Stimulated activated memory B cell treated with anti-CD40 and anti-IgM and Interleukin-4, amounts not matched to agents 10 μg/mL and 1 μg/mL and 100 μg/mL, for 72 hours (primary cell): ENCODE measurements around the gene SUV39H1.
"Not testable (repeated sequence)": the region's sequence is repeated elsewhere in the genome, so short reads cannot be mapped to it uniquely, and the experiment has no call there.

Experiments used
- ATAC-seq: fragments of 150-1000 bp; cut with Tn5 transposase; 2 replicates; pipeline ENCODE4 v1.10.0; 2021
- H3K27ac Mint-ChIP-seq: one replicate; pipeline ENCODE4 v1.8.0; 2022; ENCODE audit warnings: mild to moderate bottlenecking, mixed read lengths
- H3K27me3 Mint-ChIP-seq: one replicate; pipeline ENCODE4 v1.8.0; 2022; ENCODE audit warnings: mixed read lengths
- H3K36me3 Mint-ChIP-seq: one replicate; pipeline ENCODE4 v1.8.0; 2022; ENCODE audit warnings: mixed read lengths
- H3K4me1 Mint-ChIP-seq: one replicate; pipeline ENCODE4 v1.8.0; 2022; ENCODE audit warnings: mixed read lengths
- H3K4me3 Mint-ChIP-seq: one replicate; pipeline ENCODE4 v1.8.0; 2022; ENCODE audit warnings: mild to moderate bottlenecking, moderate library complexity, mixed read lengths
- H3K9me3 Mint-ChIP-seq: one replicate; pipeline ENCODE4 v1.8.0; 2022; ENCODE audit warnings: mixed read lengths

The SUV39H1 gene

DNA sequence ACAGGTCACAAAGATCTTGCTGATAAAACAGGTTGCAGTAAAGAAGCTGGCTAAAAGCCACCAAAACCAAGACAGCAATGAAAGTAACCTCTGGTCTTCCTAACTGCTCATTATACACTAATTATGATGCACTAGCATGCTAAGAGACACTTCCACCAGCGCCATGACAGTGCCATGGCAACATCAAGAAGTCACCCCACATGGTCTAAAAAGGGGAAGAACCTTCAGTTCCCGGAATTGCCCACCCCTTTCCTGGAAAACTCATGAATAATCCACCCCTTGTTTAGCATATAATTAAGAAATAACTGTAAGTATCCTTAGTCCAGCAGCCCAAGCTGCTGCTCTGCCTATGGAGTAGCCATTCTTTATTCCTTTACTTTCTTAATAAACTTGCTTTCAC is 16.1 kb upstream of the SUV39H1 start:
- Mint-ChIP-seq H3K27ac (peak overlapping the region; percentile 42), H3K4me1 (peaks cover 46% of the 10 kb centered on the region)
- not testable (repeated sequence) for H3K9me3 Mint-ChIP-seq, ATAC-seq, H3K36me3 Mint-ChIP-seq, H3K4me3 Mint-ChIP-seq, H3K27me3 Mint-ChIP-seq

DNA sequence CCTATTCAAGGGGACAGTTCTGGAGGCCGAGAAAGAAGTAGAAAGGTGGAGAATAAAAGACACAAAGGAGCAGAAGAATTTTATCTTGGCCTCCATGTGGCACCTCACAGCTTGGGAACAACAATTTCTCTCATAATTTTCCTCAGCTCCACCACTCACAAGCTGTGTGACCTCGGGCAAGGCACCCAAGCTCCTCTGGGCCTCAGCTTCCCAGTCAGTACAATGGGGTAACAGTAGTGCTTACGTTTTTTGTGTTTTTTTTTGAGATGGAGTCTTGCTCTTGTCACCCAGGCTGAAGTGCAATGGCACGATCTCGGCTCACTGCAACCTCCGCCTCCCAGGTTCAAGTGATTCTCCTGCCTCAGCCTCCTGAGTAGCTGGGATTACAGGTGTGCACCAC is 15.6 kb upstream of the SUV39H1 start:
- H3K27me3 Mint-ChIP-seq, H3K4me3 Mint-ChIP-seq, ATAC-seq, H3K9me3 Mint-ChIP-seq: not testable (repeated sequence)
- Mint-ChIP-seq H3K36me3 (peaks cover 13% of the 10 kb centered on the region), H3K27ac (peak overlapping the region; percentile 42), H3K4me1 (peaks cover 51% of the 10 kb centered on the region)

DNA sequence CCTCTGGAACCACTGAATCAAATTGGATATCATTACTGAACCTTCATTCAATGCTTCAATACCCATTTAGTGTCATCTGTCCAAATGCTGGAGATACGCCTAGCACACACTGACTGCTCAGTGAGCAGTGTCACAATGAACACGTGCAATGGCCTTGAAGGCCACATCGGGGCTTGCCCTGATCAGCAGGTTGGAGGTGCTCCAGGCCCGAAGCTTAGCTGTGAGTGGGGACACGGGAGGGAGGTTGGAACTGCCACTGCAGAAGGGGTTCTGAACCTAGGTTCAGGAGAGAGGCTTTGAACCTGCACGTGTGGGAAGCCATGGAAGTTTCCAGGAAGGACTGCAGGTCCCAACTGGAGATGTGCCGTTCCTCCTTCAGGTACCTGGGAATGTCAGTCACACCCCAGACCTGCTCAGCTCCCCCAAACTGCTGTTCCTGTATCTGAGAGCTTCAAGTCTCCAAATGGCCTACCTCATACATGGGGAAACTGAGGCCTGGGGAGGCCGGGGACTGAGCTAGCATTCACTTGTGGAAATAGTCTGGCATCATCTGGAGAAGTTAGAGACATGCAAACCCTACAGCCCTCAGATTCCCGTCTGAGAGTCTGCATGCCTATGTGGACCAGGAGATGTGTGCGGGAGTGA is 14.9 kb upstream of the SUV39H1 start:
- ATAC-seq: no peak

DNA sequence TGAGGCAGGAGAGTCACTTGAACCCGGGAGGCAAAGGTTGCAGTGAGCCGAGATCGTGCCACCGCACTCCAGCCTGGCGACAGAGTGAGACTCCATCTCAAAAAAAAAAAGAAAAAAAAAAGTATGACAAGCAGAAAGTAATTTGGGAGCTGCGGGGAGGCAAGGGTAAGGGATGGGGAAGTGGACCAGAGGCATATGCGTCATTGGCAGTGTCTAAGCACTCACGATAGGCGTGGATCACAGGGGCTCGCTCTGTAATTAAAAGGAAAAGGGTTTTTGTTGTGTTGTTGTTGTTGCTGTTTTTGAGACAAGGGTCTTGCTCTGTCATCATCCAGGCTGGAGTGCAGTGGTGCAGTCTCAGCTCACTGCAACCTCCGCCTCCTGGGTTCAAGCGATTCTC is 13.7 kb upstream of the SUV39H1 start:
- not testable (repeated sequence) for ATAC-seq, H3K4me3 Mint-ChIP-seq
- peaks cover 58% of the 10 kb centered on the region for H3K4me1 Mint-ChIP-seq

More for the DNA sequence above, 14.9 kb upstream of the SUV39H1 start:
- H3K9me3 Mint-ChIP-seq: no peaks in the 10 kb centered on the region
- H3K27ac Mint-ChIP-seq: peak overlapping the region; percentile 97
- peaks cover 58% of the 10 kb centered on the region for H3K4me1 Mint-ChIP-seq
- H3K27me3 Mint-ChIP-seq: no peaks in the 10 kb centered on the region
- peaks cover 20% of the 10 kb centered on the region for H3K36me3 Mint-ChIP-seq
- H3K4me3 Mint-ChIP-seq: no peak overlapping the region

DNA sequence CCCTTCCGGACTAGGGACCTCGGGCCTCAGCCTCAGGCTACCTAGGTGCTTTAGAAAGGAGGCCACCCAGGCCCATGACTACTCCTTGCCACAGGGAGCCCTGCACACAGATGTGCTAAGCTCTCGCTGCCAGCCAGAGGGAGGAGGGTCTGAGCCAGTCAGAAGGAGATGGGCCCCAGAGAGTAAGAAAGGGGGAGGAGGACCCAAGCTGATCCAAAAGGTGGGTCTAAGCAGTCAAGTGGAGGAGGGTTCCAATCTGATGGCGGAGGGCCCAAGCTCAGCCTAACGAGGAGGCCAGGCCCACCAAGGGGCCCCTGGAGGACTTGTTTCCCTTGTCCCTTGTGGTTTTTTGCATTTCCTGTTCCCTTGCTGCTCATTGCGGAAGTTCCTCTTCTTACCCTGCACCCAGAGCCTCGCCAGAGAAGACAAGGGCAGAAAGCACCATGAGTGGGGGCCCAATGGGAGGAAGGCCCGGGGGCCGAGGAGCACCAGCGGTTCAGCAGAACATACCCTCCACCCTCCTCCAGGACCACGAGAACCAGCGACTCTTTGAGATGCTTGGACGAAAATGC is 13.0 kb upstream of the SUV39H1 start, which contains the start of gene WAS:
Gene WAS, plus strand, starts transcription at position 389 of the 572 bp plus-strand sequence. Its CDS starts 55 bp downstream, at position 444.
- Mint-ChIP-seq H3K27ac (peak within 1 kb of the TSS; percentile 97), H3K36me3 (peaks cover 37% of the 10 kb centered on the region), H3K27me3 (no peaks in the 10 kb centered on the region), H3K4me3 (peak within 1 kb of the TSS; percentile 98), H3K9me3 (no peaks in the 10 kb centered on the region), H3K4me1 (peaks cover 53% of the 10 kb centered on the region)
- peak; percentile 94 for ATAC-seq

More for the DNA sequence above, 13.7 kb upstream of the SUV39H1 start:
- peak overlapping the region; percentile 97 for H3K27ac Mint-ChIP-seq
- H3K36me3 Mint-ChIP-seq: peaks cover 31% of the 10 kb centered on the region
- H3K9me3 Mint-ChIP-seq, H3K27me3 Mint-ChIP-seq: not testable (repeated sequence)

DNA sequence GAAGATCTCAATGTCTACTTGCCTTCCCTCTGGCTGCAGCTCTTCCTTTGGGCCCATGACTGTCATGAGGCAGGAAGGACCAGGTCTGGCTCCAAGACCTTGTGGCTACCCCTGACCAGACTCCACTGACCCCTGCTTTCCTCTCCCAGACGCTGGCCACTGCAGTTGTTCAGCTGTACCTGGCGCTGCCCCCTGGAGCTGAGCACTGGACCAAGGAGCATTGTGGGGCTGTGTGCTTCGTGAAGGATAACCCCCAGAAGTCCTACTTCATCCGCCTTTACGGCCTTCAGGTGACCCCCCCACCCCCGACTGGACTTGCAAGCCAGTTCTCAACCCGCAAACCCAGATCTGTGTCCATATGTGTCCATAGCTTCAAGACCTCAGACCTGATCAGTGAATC is 12.4 kb upstream of the SUV39H1 start:
- peak overlapping the region; percentile 98 for H3K4me3 Mint-ChIP-seq
- H3K36me3 Mint-ChIP-seq: peaks cover 37% of the 10 kb centered on the region
- peak overlapping the region; percentile 97 for H3K27ac Mint-ChIP-seq
- no peaks in the 10 kb centered on the region for H3K9me3 Mint-ChIP-seq
- no peak for ATAC-seq
- peaks cover 53% of the 10 kb centered on the region for H3K4me1 Mint-ChIP-seq
- H3K27me3 Mint-ChIP-seq: no peaks in the 10 kb centered on the region

DNA sequence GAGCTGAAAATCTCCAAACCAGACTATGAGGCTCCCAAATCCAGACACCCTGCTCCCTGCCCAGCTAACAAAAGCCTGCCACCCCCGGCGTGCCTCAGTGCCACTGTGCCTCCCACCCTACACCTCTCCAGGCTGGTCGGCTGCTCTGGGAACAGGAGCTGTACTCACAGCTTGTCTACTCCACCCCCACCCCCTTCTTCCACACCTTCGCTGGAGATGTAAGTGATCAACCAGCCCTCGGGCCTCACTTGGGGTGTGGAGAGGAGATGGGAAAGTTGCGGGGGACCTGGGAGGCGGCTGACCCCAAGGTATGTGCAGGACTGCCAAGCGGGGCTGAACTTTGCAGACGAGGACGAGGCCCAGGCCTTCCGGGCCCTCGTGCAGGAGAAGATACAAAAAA is 11.1 kb upstream of the SUV39H1 start:
- H3K9me3 Mint-ChIP-seq: no peaks in the 10 kb centered on the region
- no peaks in the 10 kb centered on the region for H3K27me3 Mint-ChIP-seq
- H3K4me1 Mint-ChIP-seq: peaks cover 52% of the 10 kb centered on the region
- ATAC-seq: no peak
- peaks cover 41% of the 10 kb centered on the region for H3K36me3 Mint-ChIP-seq
- H3K4me3 Mint-ChIP-seq: peak overlapping the region; percentile 98
- H3K27ac Mint-ChIP-seq: peak overlapping the region; percentile 97

DNA sequence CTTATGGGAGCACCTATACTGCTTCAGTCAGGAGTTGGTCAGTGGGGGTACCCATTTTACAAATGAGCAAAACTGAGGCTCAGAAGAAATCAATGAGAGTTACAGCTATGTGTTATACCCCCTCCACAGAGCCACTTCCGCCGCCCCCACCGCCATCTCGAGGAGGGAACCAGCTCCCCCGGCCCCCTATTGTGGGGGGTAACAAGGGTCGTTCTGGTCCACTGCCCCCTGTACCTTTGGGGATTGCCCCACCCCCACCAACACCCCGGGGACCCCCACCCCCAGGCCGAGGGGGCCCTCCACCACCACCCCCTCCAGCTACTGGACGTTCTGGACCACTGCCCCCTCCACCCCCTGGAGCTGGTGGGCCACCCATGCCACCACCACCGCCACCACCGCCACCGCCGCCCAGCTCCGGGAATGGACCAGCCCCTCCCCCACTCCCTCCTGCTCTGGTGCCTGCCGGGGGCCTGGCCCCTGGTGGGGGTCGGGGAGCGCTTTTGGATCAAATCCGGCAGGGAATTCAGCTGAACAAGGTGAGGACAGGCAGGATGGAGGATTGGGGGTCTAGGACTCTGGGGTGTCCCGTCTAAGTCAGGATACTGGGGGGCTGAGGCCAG is 7.9 kb upstream of the SUV39H1 start:
- H3K27me3 Mint-ChIP-seq: no peaks in the 10 kb centered on the region
- H3K9me3 Mint-ChIP-seq: no peaks in the 10 kb centered on the region
- H3K27ac Mint-ChIP-seq: no peak overlapping the region
- peaks cover 53% of the 10 kb centered on the region for H3K36me3 Mint-ChIP-seq
- ATAC-seq: no peak
- no peak overlapping the region for H3K4me3 Mint-ChIP-seq
- peaks cover 40% of the 10 kb centered on the region for H3K4me1 Mint-ChIP-seq

DNA sequence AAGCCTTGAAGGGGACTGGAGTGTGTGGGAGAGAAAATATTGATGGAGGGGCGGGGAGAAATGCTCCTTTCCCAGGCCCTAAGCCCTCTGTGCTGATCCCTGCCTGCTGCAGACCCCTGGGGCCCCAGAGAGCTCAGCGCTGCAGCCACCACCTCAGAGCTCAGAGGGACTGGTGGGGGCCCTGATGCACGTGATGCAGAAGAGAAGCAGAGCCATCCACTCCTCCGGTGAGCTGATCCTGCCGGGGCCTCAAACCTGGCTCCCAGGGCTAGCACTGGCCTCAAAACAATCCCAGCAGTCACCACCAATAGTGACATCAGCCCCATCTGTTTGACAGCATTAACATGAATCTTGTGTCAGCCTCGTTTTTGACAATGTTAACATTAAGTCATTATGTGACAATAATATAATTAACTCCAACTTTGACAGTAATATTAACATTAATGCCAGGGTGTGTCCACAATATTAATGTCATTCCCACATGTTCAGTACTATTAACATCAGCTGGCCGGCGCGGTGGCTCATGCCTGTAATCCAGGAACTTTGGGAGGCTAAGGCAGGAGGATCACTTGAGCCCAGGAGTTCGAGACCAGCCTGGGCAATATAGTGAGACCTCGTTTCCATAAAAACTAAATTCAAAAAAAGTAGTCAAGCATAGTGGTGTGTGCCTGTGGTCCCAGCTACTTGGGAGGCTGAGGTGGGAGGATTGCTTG is 7.2 kb upstream of the SUV39H1 start:
- Mint-ChIP-seq H3K27me3 (no peaks in the 10 kb centered on the region), H3K9me3 (no peaks in the 10 kb centered on the region), H3K4me3 (no peak overlapping the region), H3K4me1 (peaks cover 34% of the 10 kb centered on the region), H3K36me3 (peaks cover 53% of the 10 kb centered on the region), H3K27ac (no peak overlapping the region)
- ATAC-seq: no peak

DNA sequence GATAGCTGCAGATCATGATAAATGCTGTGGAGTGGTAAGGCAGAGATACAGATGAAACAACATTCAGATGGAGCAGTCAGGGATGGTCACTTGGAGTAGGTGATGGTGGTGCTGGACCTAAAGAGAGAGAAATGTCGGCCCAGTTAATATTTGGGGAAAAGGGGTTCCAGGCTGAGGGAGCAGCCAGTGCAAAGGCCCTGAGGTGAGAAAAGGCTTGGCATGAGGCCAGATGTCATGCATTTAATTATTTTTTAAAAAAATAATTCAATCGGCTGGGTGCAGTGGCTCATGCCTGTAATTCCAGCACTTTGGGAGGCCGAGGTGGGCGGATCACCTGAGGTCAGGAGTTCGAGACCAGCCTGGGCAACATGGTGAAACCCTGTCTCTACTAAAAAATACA is 4.8 kb upstream of the SUV39H1 start:
- Mint-ChIP-seq H3K36me3 (peaks cover 32% of the 10 kb centered on the region), H3K4me1 (peaks cover 19% of the 10 kb centered on the region)
- not testable (repeated sequence) for H3K27me3 Mint-ChIP-seq, H3K9me3 Mint-ChIP-seq, H3K4me3 Mint-ChIP-seq, ATAC-seq, H3K27ac Mint-ChIP-seq

DNA sequence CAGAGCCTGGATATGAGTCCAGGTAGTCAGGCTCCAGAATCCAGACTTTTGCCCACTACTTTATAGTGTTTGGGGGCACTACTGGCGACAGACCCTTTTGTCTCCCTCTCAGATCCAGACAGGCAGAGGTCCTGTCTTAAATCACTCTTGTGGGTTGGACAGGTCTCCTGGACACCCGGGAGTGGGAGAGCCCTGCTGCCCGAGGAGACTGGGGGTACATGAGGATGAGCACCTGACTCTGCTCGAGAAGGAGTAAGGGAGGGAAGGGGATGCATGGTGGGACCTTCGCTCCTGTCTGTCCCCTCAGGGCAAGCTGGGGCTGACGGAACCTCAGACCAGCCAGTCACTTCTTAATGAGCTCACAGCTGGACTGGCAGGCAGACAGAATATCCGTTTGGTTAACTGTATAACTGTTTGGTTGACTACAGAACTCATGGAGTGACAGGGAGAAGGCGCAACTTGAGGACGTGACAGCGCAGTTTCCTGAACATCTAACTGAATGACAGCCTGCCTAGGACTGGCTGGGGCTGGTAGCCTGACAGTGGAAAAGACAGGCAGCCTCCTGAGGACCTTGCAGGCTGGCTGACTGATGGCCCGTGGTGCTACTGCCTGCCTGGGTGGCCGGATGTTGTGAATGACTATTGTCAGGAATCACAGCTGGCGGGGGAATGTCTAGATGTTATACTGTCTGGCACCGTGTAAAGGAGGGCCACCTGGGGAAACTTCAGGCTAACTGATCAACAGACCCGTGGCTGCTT is 1.6 kb upstream of the SUV39H1 start:
- H3K9me3 Mint-ChIP-seq: no peaks in the 10 kb centered on the region
- peaks cover 22% of the 10 kb centered on the region for H3K36me3 Mint-ChIP-seq
- peaks cover 16% of the 10 kb centered on the region for H3K4me1 Mint-ChIP-seq
- H3K4me3 Mint-ChIP-seq: peak overlapping the region; percentile 81
- peak overlapping the region; percentile 91 for H3K27ac Mint-ChIP-seq
- no peak for ATAC-seq
- no peaks in the 10 kb centered on the region for H3K27me3 Mint-ChIP-seq

DNA sequence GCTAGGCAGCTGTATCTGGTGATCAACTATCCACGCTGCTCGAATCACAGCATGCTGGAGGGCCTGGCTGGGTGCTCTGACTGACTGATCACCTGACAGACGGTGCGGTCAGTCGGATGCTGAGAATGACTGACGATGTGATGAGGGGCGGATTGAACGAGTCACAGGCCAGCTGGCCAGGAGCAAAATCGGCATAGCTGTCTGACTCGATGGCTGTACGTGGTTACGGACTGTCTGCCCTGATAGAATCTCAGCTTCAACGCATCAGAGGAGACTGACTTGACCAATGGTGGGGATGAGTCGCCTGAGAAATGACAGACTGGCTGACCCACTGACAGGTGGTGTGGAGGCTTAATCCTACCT is 1.0 kb upstream of the SUV39H1 start:
- no peaks in the 10 kb centered on the region for H3K9me3 Mint-ChIP-seq
- no peaks in the 10 kb centered on the region for H3K27me3 Mint-ChIP-seq
- no peak for ATAC-seq
- peak overlapping the region; percentile 91 for H3K27ac Mint-ChIP-seq
- peaks cover 16% of the 10 kb centered on the region for H3K4me1 Mint-ChIP-seq
- H3K36me3 Mint-ChIP-seq: peaks cover 17% of the 10 kb centered on the region
- H3K4me3 Mint-ChIP-seq: peak overlapping the region; percentile 81

DNA sequence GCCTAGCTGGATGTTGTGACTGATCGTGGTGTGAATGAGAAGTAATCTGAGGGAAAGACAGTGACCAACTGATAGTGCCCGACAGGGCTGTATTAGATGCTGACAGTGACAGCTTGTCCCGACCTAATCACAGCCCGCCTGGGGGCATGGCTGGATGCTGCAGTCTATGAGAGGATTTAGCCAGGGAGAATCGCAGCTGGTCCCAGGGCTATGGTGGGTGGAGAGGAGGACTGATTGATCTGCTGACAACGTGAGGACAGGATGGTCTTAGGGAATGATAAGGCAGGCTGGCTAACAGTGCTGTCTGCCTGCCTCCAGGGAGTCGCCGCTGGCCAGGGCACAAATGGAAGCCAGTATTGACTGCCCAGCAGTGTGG is 621 bp upstream of the SUV39H1 start:
- no peak for ATAC-seq
- H3K27me3 Mint-ChIP-seq: no peaks in the 10 kb centered on the region
- peaks cover 16% of the 10 kb centered on the region for H3K4me1 Mint-ChIP-seq
- peak overlapping the region; percentile 81 for H3K4me3 Mint-ChIP-seq
- peak overlapping the region; percentile 91 for H3K27ac Mint-ChIP-seq
- no peaks in the 10 kb centered on the region for H3K9me3 Mint-ChIP-seq
- H3K36me3 Mint-ChIP-seq: peaks cover 13% of the 10 kb centered on the region

DNA sequence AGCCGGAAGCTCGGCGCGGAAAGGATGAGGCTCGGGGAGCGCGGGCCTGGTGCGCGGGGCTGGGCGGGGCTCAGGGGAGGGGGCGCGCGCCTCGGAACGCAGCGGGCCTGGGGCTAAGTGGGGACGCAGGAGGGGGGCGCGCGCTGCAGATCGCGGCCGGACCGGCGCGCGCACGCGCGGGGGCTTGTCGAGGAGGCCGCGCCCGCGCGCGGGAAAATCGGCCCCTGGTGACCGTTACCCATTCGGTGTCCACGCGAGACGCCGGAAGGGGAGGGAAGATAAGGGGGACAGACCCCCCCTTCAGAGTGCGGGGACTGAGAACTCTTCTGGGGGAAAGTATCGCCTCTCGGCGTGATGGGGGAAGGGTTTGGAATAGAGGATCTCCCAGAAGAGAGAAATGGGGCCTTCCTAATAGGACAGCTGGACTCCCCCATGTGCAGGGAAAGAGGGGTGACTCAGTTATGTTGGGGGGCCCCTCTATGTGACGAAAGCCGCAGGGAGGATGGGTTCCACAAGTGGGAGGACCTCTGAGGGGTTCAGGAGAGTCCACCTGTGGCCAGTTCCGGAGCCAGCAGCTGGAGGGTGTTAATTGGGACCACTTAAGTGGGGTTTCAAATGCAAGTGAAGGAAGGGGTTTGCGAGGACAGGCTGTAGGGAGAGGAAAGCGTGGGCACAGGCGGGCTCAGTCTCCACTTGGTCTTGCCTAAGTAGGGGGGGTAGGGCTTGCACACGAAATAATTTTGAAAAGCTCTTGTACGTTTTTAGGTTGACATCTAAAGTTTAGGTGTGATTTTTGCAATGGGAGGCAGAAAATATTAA is 584 bp downstream of the SUV39H1 start:
- Mint-ChIP-seq H3K9me3 (no peaks in the 10 kb centered on the region), H3K27ac (peak overlapping the region; percentile 91), H3K27me3 (no peaks in the 10 kb centered on the region), H3K36me3 (peaks cover 6% of the 10 kb centered on the region), H3K4me1 (peaks cover 16% of the 10 kb centered on the region), H3K4me3 (peak overlapping the region; percentile 86)
- peak; percentile 17 for ATAC-seq
